ENCODE measurements around the gene C1orf74.

Gene C1orf74

DNA sequence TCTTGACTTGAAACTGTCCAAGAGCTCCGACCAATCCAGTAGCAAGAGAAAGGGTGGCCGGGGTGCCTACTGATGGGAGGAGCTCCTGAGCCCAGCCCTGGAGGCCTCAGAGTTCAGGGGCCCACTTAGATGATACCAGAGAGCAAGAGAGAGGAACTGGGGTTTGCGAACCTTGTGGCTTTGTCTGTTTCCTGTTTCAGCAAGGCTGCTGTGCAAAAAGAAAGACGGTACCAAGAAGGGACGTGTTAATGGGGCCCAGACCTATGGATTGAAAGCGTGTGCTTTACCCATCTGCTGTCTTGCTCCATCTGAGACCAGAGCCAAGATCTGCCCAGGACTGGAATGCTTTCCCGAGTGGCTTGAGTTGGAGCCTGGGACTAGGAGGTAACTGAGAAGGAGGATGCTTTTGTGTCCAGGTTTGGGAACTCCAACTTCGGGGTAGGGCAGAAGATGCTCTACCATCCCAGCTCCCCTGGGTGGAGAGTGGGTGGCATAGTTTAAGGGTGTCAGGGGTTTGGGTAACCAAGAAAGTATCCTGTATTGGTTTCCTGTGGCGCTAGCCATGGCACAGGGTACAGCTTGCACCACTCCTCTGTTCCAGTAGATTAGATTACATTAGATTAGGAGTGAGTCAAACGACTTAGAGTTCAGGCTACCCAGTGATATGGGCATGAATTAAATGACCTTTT is 28.3 kb downstream of the C1orf74 start, which contains the start of gene TRAF3IP3:
Gene TRAF3IP3, plus strand, starts transcription at position 128 of the 689 bp plus-strand sequence. CDS start 3,987 bp downstream, outside the sequence.
- TF ChIP-seq, protein P1, sequence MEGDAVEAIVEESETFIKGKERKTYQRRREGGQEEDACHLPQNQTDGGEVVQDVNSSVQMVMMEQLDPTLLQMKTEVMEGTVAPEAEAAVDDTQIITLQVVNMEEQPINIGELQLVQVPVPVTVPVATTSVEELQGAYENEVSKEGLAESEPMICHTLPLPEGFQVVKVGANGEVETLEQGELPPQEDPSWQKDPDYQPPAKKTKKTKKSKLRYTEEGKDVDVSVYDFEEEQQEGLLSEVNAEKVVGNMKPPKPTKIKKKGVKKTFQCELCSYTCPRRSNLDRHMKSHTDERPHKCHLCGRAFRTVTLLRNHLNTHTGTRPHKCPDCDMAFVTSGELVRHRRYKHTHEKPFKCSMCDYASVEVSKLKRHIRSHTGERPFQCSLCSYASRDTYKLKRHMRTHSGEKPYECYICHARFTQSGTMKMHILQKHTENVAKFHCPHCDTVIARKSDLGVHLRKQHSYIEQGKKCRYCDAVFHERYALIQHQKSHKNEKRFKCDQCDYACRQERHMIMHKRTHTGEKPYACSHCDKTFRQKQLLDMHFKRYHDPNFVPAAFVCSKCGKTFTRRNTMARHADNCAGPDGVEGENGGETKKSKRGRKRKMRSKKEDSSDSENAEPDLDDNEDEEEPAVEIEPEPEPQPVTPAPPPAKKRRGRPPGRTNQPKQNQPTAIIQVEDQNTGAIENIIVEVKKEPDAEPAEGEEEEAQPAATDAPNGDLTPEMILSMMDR (conservative IDR thresholded peaks at IDR 0.05; ENCODE audit: control insufficient read depth, insufficient read depth, low read depth, low read length), result no peak
- H3K4me3 ChIP-seq (ENCODE audit: control insufficient read depth, low read depth, low read length), result no peak within 1 kb of the TSS
- DNase-seq (ENCODE audit: low read depth), result no peak

DNA sequence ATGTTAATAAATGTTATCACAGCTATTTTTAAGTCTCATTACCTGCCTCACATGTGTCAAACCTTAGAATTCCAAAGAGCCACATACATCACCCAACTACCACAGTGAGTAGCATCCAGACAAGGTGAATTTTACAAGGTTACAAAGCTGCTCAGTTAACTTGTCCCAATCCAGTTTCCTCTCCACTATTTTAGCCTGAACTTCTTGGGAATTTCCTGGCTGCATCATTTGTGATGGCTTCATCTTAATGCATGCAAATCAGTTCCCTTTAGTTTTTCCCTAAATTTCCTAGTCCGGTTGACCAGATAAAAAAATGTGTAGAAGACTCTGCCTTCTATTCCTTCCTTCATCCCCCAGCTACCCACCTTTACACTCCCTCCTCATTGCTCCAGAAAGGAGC is 29.1 kb downstream of the C1orf74 start:
- TF ChIP-seq, protein P1 (conservative IDR thresholded peaks at IDR 0.05; ENCODE audit: control insufficient read depth, insufficient read depth, low read depth, low read length), result no peak
- no peak overlapping the region for H3K4me3 ChIP-seq (ENCODE audit: control insufficient read depth, low read depth, low read length)
- DNase-seq (ENCODE audit: low read depth), result no peak

DNA sequence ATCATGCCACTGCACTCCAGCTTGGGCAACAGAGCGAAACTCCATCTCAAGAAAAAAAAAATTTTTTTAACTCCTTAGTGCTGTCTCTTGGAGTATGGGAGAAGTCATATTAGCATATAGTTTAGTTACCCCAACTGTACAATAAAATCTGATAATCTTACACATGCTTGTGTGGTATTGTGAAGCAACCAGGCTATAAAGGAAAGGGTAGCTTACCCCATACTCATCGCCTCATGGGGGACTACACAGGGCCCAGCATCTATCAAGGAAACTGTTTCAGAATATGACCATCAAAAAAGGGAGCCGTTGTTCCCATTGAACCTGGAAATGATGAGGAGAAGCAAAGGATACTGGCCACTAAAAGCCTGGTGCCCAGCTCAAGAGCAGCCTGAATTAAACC is 31.5 kb downstream of the C1orf74 start:
- TF ChIP-seq, protein P1 (conservative IDR thresholded peaks at IDR 0.05; ENCODE audit: control insufficient read depth, insufficient read depth, low read depth, low read length), result no peak
- H3K4me3 ChIP-seq (ENCODE audit: control insufficient read depth, low read depth, low read length), result no peak overlapping the region
- DNase-seq (ENCODE audit: low read depth), result no peak

DNA sequence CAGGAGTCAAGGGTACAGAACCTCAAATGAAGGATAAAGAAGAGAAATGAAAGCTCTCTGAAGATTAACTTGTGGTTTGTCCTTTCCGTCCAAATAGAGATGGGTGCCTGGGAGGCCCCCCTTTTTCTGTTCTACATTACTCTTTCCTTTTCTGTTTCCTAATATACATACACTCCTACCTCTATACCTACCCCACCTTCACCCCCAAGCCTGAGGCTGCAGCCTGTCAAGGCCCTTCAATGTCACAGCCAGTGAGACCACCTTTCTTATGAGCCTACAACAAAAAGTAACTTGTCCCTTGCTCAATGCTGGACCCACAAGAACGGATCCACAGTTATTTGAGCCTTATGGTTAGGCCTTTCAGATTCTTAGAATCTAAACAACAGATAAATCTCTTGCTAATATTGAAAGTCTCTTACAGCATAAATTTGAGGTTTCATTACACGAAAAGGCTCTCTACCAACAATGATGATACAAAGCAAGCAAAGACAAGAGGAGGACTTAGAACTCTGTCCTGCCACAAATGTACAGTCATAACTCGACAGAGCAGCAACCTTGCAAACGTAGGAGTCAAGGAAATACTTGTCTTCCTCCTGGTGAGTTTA is 32.6 kb downstream of the C1orf74 start:
- TF ChIP-seq, protein P1 (conservative IDR thresholded peaks at IDR 0.05; ENCODE audit: control insufficient read depth, insufficient read depth, low read depth, low read length), result no peak
- H3K4me3 ChIP-seq (ENCODE audit: control insufficient read depth, low read depth, low read length), result no peak overlapping the region
- no peak for DNase-seq (ENCODE audit: low read depth)

DNA sequence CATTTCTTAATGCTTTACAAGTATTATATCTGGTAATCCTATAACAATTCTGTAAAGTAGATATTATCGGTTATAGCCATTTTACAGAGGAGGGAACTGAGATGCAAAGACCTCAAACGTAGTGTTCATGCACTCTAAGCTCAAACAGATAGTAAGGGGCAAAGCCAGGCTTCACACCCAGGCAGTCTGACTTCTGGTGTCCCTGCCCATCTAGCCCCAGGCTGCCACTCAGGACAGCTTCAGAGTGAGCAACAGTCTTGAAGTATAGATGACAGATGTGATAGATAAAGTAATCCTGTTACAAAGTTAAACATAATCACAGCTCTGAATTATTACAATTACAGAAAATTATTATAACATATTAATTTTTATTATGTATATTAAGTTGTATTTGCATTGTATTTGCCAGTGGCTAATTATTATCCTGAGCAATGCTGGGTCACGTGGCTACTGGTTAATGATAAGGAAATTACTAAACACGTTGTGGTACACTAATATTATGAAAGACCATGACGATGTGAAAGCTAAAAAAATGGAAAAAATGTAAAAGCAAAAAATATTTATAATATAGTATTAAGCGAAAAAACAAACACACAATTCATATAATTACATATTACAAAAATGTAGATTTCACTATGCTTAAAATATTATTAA is 34.6 kb downstream of the C1orf74 start:
- TF ChIP-seq, protein P1 (conservative IDR thresholded peaks at IDR 0.05; ENCODE audit: control insufficient read depth, insufficient read depth, low read depth, low read length), result no peak
- no peak overlapping the region for H3K4me3 ChIP-seq (ENCODE audit: control insufficient read depth, low read depth, low read length)

DNA sequence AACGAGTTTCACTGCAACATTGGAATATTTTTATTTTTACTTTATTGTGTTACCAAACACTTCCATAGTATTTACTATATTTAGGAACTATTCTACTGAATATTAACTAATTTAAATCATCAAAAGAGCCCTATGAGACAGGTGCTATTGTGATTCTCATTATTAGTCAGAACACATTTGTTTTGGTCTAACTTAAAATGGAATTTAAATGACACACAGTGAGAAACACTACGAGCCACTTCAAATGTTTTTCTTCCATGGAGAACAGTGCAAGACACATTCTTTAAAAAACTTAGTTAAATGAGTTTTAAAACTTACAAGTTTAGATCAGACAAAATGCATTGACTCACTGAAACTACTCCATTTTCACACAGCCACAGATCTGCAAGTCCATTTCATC is 35.2 kb downstream of the C1orf74 start:
- TF ChIP-seq, protein P1 (conservative IDR thresholded peaks at IDR 0.05; ENCODE audit: control insufficient read depth, insufficient read depth, low read depth, low read length), result no peak
- H3K4me3 ChIP-seq (ENCODE audit: control insufficient read depth, low read depth, low read length), result no peak overlapping the region
- no peak for DNase-seq (ENCODE audit: low read depth)

More for the DNA sequence above, 34.6 kb downstream of the C1orf74 start:
- DNase-seq (ENCODE audit: low read depth), result no peak

Data from fibroblast of mammary gland (primary cell).